ENCODE data around the gene OR2AK2. TPM values are rescaled to one million over a fixed set of nuclear protein-coding genes. Genes with fewer than 3 reads are reported as not detected.

Gene OR2AK2
- total and polyA plus RNA-seq, 10 donors, result 0.49 to 3.1 (median 1.5) TPM; not detected in 3

DNA sequence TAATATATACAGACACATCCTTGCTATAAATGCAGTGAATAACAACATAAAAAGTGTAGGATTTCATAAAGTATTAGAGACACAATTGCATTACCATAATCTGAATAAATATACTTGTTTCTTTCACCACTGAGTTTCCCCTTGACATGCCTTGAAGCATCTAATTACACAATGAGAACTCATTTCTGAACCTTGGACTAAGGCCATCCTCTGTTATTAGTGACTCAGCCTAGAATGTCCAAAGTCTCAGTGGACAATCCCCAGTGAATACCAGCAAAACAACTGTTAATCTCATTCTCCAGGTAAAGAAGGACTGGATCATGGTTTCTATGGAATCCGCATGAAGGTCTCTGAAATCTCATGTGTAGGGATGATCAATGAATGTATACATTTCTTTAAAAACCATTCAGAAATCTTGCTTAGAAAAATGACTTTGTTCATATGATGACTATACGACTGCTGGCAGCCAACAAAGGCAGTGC is 48.2 kb downstream of the OR2AK2 start, which contains the start of gene OR2L5:
OR2L5 (plus strand) TSS at position 432 of the 482 bp plus-strand sequence. CDS start 8,288 bp downstream, outside the sequence.
- intact Hi-C loops (cut with DNase I; ENCODE audit: low total_unique reads), result no loop called here
- TF ChIP-seq POLR2A (IDR thresholded peaks at IDR 0.05), result no peak
- TF ChIP-seq POLR2AphosphoS5 (IDR thresholded peaks at IDR 0.05), result no peak
- TF ChIP-seq, protein P1, sequence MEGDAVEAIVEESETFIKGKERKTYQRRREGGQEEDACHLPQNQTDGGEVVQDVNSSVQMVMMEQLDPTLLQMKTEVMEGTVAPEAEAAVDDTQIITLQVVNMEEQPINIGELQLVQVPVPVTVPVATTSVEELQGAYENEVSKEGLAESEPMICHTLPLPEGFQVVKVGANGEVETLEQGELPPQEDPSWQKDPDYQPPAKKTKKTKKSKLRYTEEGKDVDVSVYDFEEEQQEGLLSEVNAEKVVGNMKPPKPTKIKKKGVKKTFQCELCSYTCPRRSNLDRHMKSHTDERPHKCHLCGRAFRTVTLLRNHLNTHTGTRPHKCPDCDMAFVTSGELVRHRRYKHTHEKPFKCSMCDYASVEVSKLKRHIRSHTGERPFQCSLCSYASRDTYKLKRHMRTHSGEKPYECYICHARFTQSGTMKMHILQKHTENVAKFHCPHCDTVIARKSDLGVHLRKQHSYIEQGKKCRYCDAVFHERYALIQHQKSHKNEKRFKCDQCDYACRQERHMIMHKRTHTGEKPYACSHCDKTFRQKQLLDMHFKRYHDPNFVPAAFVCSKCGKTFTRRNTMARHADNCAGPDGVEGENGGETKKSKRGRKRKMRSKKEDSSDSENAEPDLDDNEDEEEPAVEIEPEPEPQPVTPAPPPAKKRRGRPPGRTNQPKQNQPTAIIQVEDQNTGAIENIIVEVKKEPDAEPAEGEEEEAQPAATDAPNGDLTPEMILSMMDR (IDR thresholded peaks at IDR 0.05 in 8 of 11, conservative IDR thresholded peaks at IDR 0.05 in 3 of 11), result no peak
- 91 to 95% (median 94%) methylated on average over 2 of the region's 2 CpGs for WGBS, 5 donors

DNA sequence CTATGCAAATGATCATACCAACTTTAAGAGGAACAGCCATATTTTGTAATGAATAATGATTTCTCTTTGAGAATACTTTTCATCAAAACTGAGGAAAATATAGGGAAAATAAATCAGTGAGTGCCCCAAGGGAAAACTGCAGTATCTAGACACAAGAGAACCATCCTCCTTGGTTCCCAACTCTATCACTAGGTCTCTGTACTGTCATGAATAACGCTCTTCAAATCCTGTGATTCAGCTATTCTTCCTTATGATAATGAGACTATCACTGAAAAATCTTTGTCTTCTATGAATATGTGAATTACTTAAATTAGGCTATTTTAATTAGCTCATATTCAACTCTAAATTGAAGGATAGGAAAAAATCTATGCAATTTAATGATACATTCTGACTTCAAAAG is 50.8 kb downstream of the OR2AK2 start:
- no peak for DNase-seq
- intact Hi-C loops (cut with DNase I; ENCODE audit: low total_unique reads), result no loop called here
- no peak overlapping the region for H3K4me3 ChIP-seq
- no peaks in the 10 kb centered on the region for H3K36me3 ChIP-seq
- H3K9me3 ChIP-seq, result peaks cover 0 to 18% (median 16%) of the 10 kb centered on the region in 8 donors
- TF ChIP-seq POLR2AphosphoS5 (IDR thresholded peaks at IDR 0.05) (no peak), POLR2A (IDR thresholded peaks at IDR 0.05) (no peak)
- TF ChIP-seq, protein P1 (IDR thresholded peaks at IDR 0.05 in 8 of 11, conservative IDR thresholded peaks at IDR 0.05 in 3 of 11), result no peak
- H3K4me1 ChIP-seq, result no peaks in the 10 kb centered on the region
- no peaks in the 10 kb centered on the region for H3K27me3 ChIP-seq (replicated peaks in 1 of 7)
- H3K27ac ChIP-seq, result no peak overlapping the region
- 74 to 94% (median 84%) methylated on average over 1 of the region's 1 CpG for WGBS, 5 donors

More for the DNA sequence above, 48.2 kb downstream of the OR2AK2 start, which contains the start of gene OR2L5:
- DNase-seq, result no peak
- Histone ChIP-seq H3K36me3 (no peaks in the 10 kb centered on the region), H3K4me3 (no peak within 1 kb of the TSS), H3K27me3 (replicated peaks in 1 of 7) (no peaks in the 10 kb centered on the region), H3K9me3 (peaks cover 8 to 43% (median 40%) of the 10 kb centered on the region in 8 donors), H3K27ac (no peak within 1 kb of the TSS), H3K4me1 (no peaks in the 10 kb centered on the region)

Small RNA genes within 50 kb of the gene (small RNA-seq; reads per million reads assigned to genes)
- 0 reads per million in 4 donors for gene RF00019

Other genes with a start within 250 kb of the OR2AK2 start
- gene OR6F1, start 248.6 kb upstream of the OR2AK2 start, total RNA-seq, result not detected
- not detected for gene OR6F1, start 248.6 kb upstream of the OR2AK2 start, polyA plus RNA-seq
- under 1 TPM in 2 of 7 donors, not detected in 5; 0.38 to 0.73 TPM for gene OR14K1, start 226.6 kb upstream of the OR2AK2 start, total RNA-seq
- gene OR14K1, start 226.6 kb upstream of the OR2AK2 start, polyA plus RNA-seq, result not detected
- gene OR14A2, start 217.1 kb upstream of the OR2AK2 start, total RNA-seq, result not detected
- gene OR14A2, start 217.1 kb upstream of the OR2AK2 start, polyA plus RNA-seq, result not detected
- not detected for gene OR1C1, start 204.7 kb upstream of the OR2AK2 start, total RNA-seq
- not detected for gene OR1C1, start 204.7 kb upstream of the OR2AK2 start, polyA plus RNA-seq
- not detected for gene OR14A16, start 141.1 kb upstream of the OR2AK2 start, total RNA-seq
- gene OR14A16, start 141.1 kb upstream of the OR2AK2 start, polyA plus RNA-seq, result not detected
- gene OR11L1, start 123.3 kb upstream of the OR2AK2 start, total RNA-seq, result not detected
- not detected for gene OR11L1, start 123.3 kb upstream of the OR2AK2 start, polyA plus RNA-seq
- 10 to 100 TPM in 4 of 7 donors, 1 to 10 TPM in 3; 2.8 to 68.8 (median 11.3) TPM for gene TRIM58, start 108.0 kb upstream of the OR2AK2 start, total RNA-seq
- gene TRIM58, start 108.0 kb upstream of the OR2AK2 start, polyA plus RNA-seq, result 1 to 10 TPM in 1 of 3 donors, under 1 TPM in 2; 0.17 to 2.1 (median 0.21) TPM
- 10 to 100 TPM in 1 of 7 donors, 1 to 10 TPM in 5, not detected in 1; 1.1 to 11.2 (median 4.7) TPM for gene OR2W3, start 69.6 kb upstream of the OR2AK2 start, total RNA-seq
- gene OR2W3, start 69.6 kb upstream of the OR2AK2 start, polyA plus RNA-seq, result under 1 TPM in 2 of 3 donors, not detected in 1; 0.29 to 0.35 TPM
- gene OR2T8, start 45.0 kb upstream of the OR2AK2 start, total RNA-seq, result not detected
- gene OR2T8, start 45.0 kb upstream of the OR2AK2 start, polyA plus RNA-seq, result under 1 TPM in 1 of 3 donors, not detected in 2; 0.06 TPM
- 1 to 10 TPM in 3 of 7 donors, under 1 TPM in 3, not detected in 1; 0.52 to 2.1 (median 1.2) TPM for gene OR2AJ1, start 40.3 kb upstream of the OR2AK2 start, total RNA-seq
- gene OR2AJ1, start 40.3 kb upstream of the OR2AK2 start, polyA plus RNA-seq, result under 1 TPM in 1 of 3 donors, not detected in 2; 0.03 TPM
- 1 to 10 TPM in 5 of 7 donors, under 1 TPM in 2; 0.65 to 3.8 (median 1.8) TPM for gene OR2L8, start 16.4 kb upstream of the OR2AK2 start, total RNA-seq
- not detected for gene OR2L8, start 16.4 kb upstream of the OR2AK2 start, polyA plus RNA-seq
- 1 to 10 TPM in 1 of 7 donors, under 1 TPM in 6; 0.29 to 3.1 (median 0.46) TPM for gene OR2L5, start 48.4 kb downstream of the OR2AK2 start, total RNA-seq
- gene OR2L5, start 48.4 kb downstream of the OR2AK2 start, polyA plus RNA-seq, result under 1 TPM in 1 of 3 donors, not detected in 2; 0.03 TPM
- gene OR2L2, start 64.8 kb downstream of the OR2AK2 start, total RNA-seq, result 1 to 10 TPM in 4 of 7 donors, under 1 TPM in 3; 0.19 to 5.2 (median 1.0) TPM
- under 1 TPM; 0.04 to 0.32 (median 0.05) TPM for gene OR2L2, start 64.8 kb downstream of the OR2AK2 start, polyA plus RNA-seq
- gene OR2L3, start 81.6 kb downstream of the OR2AK2 start, total RNA-seq, result 1 to 10 TPM in 1 of 7 donors, under 1 TPM in 6; 0.27 to 1.0 (median 0.32) TPM
- under 1 TPM in 1 of 3 donors, not detected in 2; 0.06 TPM for gene OR2L3, start 81.6 kb downstream of the OR2AK2 start, polyA plus RNA-seq
- 1 to 10 TPM in 1 of 7 donors, under 1 TPM in 4, not detected in 2; 0.23 to 1.1 (median 0.60) TPM for gene OR2L13, start 130.0 kb downstream of the OR2AK2 start, total RNA-seq
- gene OR2L13, start 130.0 kb downstream of the OR2AK2 start, polyA plus RNA-seq, result under 1 TPM; 0.14 to 0.32 (median 0.22) TPM
- not detected for gene OR2M5, start 179.9 kb downstream of the OR2AK2 start, total RNA-seq
- not detected for gene OR2M5, start 179.9 kb downstream of the OR2AK2 start, polyA plus RNA-seq
- gene OR2M2, start 209.6 kb downstream of the OR2AK2 start, total RNA-seq, result not detected
- not detected for gene OR2M2, start 209.6 kb downstream of the OR2AK2 start, polyA plus RNA-seq
- under 1 TPM in 2 of 7 donors, not detected in 5; 0.03 to 0.13 TPM for gene OR2M3, start 232.0 kb downstream of the OR2AK2 start, total RNA-seq
- not detected for gene OR2M3, start 232.0 kb downstream of the OR2AK2 start, polyA plus RNA-seq

Data from spleen (tissue), 11 donors.